AG10803 (cell line): ENCODE data around the gene MFN2.

Experiments
- DNase-seq: peaks from one replicate; pipeline ENCODE4 v3.0.0; 2010; ENCODE audit warnings: low read depth
- H3K4me3 ChIP-seq: 2 replicates; pipeline ENCODE4 v1.5.1; 2011; ENCODE audit warnings: mild to moderate bottlenecking, low read length, control low read depth
- TF ChIP-seq, protein P1 (sequence below): conservative IDR thresholded peaks from 2 replicates; pipeline ENCODE4 v1.5.1; 2011; ENCODE audit warnings: mild to moderate bottlenecking, low read length, control low read depth, inconsistent platforms

MFN2 gene

DNA sequence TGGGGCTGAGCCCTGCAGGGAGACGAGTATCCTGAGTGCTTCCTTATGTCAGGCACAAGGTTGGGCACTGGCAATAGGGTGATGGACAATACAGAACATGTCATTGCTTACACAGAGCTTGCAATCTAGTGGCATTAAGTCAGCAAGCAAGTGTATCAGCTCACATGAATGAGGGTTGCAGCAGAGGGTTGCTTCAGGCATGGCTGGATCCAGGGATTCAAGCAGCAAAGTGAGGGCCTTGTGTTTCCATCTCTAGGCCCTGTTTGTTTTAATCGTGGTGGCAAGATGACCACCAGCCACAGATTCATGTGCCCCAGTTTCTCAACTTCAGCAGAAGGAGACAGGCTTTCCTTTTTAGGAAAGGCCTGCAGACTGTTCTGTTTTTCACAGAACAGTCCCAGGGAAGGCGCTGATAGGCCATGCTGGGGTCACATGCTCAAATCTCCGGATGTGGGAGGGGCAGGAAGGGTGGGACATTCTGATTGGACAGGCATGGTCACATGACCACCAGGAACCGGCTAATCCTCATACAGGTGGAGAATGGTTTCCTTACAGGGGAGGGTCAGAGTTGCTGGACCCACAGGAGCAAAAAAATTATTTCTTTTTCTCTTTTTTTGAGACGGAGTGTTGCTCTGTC lies 31.3 kb upstream of the MFN2 start:
- H3K4me3 ChIP-seq, result no peak overlapping the region
- TF ChIP-seq, protein P1, sequence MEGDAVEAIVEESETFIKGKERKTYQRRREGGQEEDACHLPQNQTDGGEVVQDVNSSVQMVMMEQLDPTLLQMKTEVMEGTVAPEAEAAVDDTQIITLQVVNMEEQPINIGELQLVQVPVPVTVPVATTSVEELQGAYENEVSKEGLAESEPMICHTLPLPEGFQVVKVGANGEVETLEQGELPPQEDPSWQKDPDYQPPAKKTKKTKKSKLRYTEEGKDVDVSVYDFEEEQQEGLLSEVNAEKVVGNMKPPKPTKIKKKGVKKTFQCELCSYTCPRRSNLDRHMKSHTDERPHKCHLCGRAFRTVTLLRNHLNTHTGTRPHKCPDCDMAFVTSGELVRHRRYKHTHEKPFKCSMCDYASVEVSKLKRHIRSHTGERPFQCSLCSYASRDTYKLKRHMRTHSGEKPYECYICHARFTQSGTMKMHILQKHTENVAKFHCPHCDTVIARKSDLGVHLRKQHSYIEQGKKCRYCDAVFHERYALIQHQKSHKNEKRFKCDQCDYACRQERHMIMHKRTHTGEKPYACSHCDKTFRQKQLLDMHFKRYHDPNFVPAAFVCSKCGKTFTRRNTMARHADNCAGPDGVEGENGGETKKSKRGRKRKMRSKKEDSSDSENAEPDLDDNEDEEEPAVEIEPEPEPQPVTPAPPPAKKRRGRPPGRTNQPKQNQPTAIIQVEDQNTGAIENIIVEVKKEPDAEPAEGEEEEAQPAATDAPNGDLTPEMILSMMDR, result no peak
- DNase-seq, result no peak

DNA sequence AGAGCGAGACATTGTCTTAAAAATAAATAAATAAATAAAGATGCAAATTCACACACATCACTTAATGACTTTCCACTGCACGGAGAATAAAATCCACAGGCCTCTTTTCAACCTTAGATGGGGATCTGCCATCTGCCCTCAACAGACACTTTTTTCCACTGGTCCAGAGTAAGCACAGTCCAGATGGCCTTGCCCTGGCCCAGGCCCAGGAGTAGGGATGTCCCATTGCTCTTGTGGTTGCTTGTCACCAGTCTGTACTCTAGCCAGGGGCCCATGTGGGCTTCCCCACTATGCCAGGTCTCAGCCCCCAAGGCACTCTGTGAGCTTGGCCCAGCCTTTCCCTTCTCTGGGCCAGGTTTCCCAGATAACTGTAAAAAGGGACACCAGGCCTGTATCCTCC lies 28.3 kb upstream of the MFN2 start:
- TF ChIP-seq, protein P1, result no peak
- no peak for DNase-seq

DNA sequence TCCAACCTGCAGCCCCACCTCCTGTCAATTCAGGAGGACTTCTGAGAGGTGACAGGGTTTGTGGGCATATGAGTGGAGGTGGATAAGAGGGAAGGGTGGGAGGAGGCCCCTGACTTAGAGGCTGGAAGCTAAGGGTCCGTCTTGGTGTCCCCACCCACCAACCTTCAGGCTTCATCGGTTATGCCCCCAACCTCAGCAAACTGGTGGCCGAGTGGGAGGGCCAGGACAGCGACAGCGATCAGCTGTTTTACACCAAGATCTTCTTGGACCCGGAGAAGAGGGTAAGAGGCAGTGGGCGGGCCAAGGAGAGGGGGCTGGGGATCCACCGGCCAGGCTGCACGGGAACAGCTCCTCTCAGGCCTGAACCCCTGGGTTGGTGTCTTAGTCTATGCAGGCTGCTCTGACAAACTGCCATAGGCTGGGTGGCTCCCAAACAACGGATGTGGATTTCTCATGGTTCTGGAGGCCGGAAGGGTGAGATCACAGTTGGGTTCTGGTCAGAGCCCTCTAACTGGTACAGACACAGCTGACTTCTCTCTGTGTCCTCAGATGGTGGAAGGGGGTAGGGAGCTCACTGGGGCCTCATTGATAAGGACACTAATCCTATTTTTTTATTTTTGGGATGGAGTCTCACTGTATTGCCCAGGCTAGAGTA lies 27.7 kb upstream of the MFN2 start:
- TF ChIP-seq, protein P1, result no peak
- DNase-seq, result peak; percentile 12
- no peak overlapping the region for H3K4me3 ChIP-seq

More for the DNA sequence above, 28.3 kb upstream of the MFN2 start:
- no peak overlapping the region for H3K4me3 ChIP-seq

- no peak for DNase-seq
- TF ChIP-seq, protein P1, result no peak
These were observed 25.0 kb upstream of the MFN2 start for GRCh38 chr1:11955221-11955620.

DNA sequence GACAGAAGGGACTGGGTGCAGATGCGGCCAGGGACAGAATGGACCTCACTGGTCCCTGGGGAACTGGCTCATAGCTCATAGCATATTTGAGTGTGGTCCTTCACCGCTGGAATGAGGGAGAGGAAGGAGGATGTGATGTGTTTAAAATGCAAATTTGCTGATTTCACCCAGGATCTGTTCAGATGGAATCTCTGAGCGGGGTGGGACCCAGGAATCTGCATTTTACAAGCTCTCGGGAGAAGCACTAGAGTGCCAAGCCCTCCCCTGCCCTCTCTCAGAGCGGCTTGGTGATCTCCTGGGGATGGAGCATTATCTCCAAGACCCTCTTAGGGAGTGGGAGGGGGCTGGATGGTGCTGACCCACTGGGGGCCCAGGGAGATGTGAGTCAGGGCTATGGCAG lies 22.8 kb upstream of the MFN2 start:
- TF ChIP-seq, protein P1, result no peak
- no peak overlapping the region for H3K4me3 ChIP-seq

More at GRCh38 chr1:11955221-11955620, 25.0 kb upstream of the MFN2 start:
- H3K4me3 ChIP-seq, result no peak overlapping the region

GRCh38 chr1:11957897-11958296 lies 22.3 kb upstream of the MFN2 start:
- no peak for DNase-seq
- TF ChIP-seq, protein P1, result no peak
- H3K4me3 ChIP-seq, result no peak overlapping the region

More for the DNA sequence above, 22.8 kb upstream of the MFN2 start:
- no peak for DNase-seq

GRCh38 chr1:11960276-11960675 lies 20.0 kb upstream of the MFN2 start:
- no peak overlapping the region for H3K4me3 ChIP-seq
- TF ChIP-seq, protein P1, result no peak
- DNase-seq, result no peak
